Astrocyte (in vitro differentiated cells and primary cell): ENCODE data around the gene AKNAD1.

Source experiments
- CTCF ChIP-seq: IDR thresholded peaks from 2 replicates; pipeline ENCODE4 v1.5.1; 2011; ENCODE audit warnings: low read depth, mild to moderate bottlenecking, inconsistent platforms, low read length, moderate library complexity; ENCODE audit not compliant: insufficient read depth
- EZH2 ChIP-seq: IDR thresholded peaks from 2 replicates; pipeline ENCODE4 v1.6.1; 2012; ENCODE audit warnings: mild to moderate bottlenecking, low read length, inconsistent platforms; ENCODE audit not compliant: insufficient read depth

GRCh38 chr1:108889706-108890384 lies 33.0 kb upstream of the AKNAD1 start:
- TF ChIP-seq CTCF (no peak), EZH2 (no peak)
